T-helper 17 cell (primary cell): ENCODE data around the gene OBSCN. TPM values are rescaled to one million over a fixed set of nuclear protein-coding genes. Genes with fewer than 3 reads are reported as not detected.

Source experiments
- ATAC-seq: fragments of 150-1000 bp; cut with Tn5 transposase; 2 replicates; pipeline ENCODE4 v1.10.0; 2021; ENCODE audit warnings: mild to moderate bottlenecking, moderate library complexity
- DNase-seq, 3 donors: peaks; one replicate each; pipeline versions ENCODE4 v3.0.0 to v3.0.0-alpha.2; 2020 to 2021
- H3K9me3 ChIP-seq: one replicate; pipeline ENCODE4 v1.7.0; 2013; ENCODE audit warnings: low read length, mild to moderate bottlenecking; ENCODE audit not compliant: control insufficient read depth, poor library complexity, severe bottlenecking
- H3K27ac Mint-ChIP-seq: one replicate; pipeline ENCODE4 v1.8.0; 2022; ENCODE audit warnings: mild to moderate bottlenecking, moderate library complexity, mixed read lengths
- H3K27me3 Mint-ChIP-seq: one replicate; pipeline ENCODE4 v1.8.0; 2022; ENCODE audit warnings: mixed read lengths
- H3K36me3 Mint-ChIP-seq: one replicate; pipeline ENCODE4 v1.8.0; 2022; ENCODE audit warnings: low read depth, mixed read lengths
- H3K4me1 Mint-ChIP-seq: one replicate; pipeline ENCODE4 v1.8.0; 2022; ENCODE audit warnings: mild to moderate bottlenecking, mixed read lengths
- H3K4me3 Mint-ChIP-seq: one replicate; pipeline ENCODE4 v1.8.0; 2022; ENCODE audit warnings: mild to moderate bottlenecking, moderate library complexity, mixed read lengths
- total RNA-seq, 4 donors: library from RNA in 2 of 4; stranded (reverse) in 2 of 4; gene quantifications; one replicate each; pipeline ENCODE4 v1.2.3 and lab custom pipeline; 2022 to 2026

The OBSCN gene
- total RNA-seq, 2 donors from 2014 or later, result 23.1 to 34.2 TPM

DNA sequence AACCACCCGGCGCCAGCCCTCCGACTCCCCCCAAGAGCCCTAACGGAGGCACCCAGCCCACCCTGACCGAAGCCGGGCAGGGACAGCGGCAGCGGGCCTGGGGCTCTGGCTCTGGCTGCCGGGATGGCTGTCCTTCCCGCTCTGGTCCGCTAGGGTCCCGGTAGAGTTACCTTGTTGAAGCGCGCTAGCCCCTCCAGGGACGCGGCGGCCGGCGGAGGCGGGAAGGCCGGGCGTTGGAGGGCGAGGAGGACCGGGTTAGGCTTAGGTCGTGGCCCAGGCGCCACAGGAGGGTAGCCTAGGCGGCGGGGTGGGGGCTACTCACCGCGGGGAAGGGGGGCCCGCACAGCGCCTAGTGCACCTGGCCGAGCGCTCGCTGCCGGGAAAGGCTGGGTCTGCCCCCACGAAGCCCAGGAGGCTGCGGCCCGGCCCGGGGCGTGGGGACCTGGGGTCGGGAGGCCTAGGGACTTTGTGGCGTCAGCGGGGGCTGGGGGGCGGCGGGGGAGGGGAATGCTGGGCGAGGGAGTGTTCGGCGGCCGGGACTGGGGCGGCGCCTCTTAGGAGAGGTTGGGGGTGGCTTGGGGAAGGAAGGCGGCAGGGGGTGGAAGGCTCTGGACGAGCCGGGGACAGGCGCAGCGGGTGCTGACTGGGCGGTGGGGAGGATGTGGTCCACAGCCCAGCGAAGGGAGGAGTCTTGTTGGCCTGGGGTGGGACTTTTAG lies 208.5 kb downstream of the OBSCN start, which contains the start of gene TRIM17:
Gene TRIM17, minus strand, starts transcription at position 645 of the 717 bp plus-strand sequence. CDS start 1,789 bp downstream, outside the sequence.
- Mint-ChIP-seq H3K27me3 (peaks cover 20% of the 10 kb centered on the region), H3K27ac (peak within 1 kb of the TSS; percentile 70), H3K4me3 (peak within 1 kb of the TSS; percentile 89), H3K36me3 (no peaks in the 10 kb centered on the region), H3K4me1 (peaks cover 20% of the 10 kb centered on the region)
- ATAC-seq (peak; percentile 72), DNase-seq (peak in 1 of 3 donors; percentile 18)
- no peaks in the 10 kb centered on the region for H3K9me3 ChIP-seq

DNA sequence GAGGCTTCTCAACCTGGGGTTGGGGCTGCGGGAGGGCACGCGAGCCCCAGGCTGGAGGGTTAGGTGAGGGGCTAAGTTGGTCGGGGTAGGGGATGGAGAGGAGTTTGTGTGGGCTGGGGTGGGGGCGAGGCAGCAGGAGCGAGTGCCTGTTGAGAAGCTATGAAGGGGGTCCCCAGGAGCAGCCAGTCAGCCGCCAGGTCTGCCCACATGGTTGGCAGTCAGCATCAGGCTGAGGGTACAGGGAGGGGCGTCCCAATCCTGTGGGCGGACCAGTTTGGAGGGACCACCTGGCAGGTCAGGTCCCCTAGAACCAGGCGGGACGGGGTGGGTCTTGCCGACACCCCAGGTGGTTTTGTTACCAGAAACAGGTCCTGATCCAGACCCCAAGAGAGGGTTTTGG lies 209.2 kb downstream of the OBSCN start:
- H3K9me3 ChIP-seq, result no peaks in the 10 kb centered on the region
- Mint-ChIP-seq H3K27ac (peak overlapping the region; percentile 70), H3K4me1 (peaks cover 22% of the 10 kb centered on the region), H3K36me3 (peaks cover under 1% of the 10 kb centered on the region), H3K27me3 (peaks cover 20% of the 10 kb centered on the region), H3K4me3 (peak overlapping the region; percentile 89)
- no peak for ATAC-seq
- no peak for DNase-seq

DNA sequence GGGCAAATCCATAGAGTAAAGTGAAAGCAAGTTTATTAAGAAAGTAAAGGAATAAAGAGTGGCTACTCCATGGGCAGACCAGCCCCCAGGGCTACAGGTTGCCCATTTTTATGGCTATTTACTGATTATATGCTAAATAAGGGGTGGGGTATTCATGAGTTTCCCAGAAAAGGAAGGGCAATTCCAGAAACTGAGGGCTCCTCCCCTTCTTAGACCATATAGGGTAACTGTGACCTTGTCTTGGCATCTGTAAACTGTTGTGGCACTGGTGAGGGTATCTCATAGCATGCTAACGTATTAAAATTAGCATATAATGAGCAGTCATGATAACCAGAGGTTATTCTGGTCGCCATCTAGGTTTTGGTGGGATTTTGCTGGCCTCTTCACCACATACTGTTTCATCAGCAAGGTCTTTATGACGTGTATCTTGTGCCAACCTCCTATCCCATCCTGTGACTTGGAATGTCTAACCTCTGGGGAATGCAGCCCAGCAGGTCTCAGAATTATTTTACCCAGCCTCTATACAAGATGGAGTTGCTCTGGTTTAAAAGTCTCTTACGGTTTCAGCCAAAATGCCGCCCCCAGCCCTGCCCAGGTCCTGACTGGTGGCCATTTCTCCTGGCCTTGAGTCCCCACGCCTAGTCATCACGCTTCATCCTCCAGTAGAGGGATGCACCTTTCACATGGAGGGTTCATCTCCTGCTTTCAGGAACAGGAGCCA lies 209.8 kb downstream of the OBSCN start:
- ATAC-seq (no peak), DNase-seq (no peak)
- peak overlapping the region; percentile 89 for H3K4me3 Mint-ChIP-seq
- H3K27ac Mint-ChIP-seq, result peak overlapping the region; percentile 70
- peaks cover 20% of the 10 kb centered on the region for H3K27me3 Mint-ChIP-seq
- no peaks in the 10 kb centered on the region for H3K9me3 ChIP-seq
- H3K4me1 Mint-ChIP-seq, result peaks cover 24% of the 10 kb centered on the region
- H3K36me3 Mint-ChIP-seq, result peaks cover 3% of the 10 kb centered on the region

DNA sequence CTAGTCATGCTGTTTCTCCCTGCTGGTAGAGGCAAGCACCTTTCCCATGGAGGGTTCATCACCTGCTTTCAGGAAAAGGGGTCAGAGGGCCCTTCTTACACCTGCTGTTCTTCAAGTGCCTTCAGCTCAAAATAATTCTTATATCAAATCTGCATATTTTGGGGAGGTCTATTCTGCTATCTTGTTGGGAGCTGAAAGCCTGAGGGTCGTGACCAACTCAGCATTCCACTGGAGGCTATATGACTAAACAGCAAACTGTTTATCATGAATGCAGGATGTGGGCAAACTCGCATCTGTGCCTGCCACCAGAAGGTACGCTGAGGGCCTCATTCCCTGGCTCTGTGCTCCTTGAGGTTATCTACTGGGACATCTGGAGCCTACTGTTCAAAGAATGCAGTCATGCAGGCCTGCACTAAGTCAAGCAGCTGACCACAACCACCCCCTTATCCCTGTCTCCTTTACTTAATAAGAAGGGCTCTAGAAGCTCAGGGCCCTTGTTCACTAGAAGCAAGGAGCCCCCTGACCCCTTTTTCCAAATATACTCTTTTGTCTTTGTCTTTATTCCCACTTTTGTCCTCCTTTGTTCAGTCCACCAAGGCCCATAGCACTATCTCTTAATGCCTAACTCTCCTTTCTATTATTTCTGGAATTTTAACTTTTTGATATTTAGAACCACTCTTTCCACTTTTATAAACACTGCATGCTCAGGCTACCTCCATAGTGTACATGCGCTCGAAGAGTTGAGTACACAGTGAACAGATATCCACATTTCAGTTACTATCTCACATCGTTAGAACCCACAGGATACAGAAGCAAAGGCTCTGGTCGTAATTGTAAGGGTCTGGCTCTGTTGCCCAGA lies 213.4 kb downstream of the OBSCN start:
- Mint-ChIP-seq H3K27ac (no peak overlapping the region), H3K36me3 (peaks cover 3% of the 10 kb centered on the region), H3K4me1 (peaks cover 16% of the 10 kb centered on the region), H3K27me3 (peaks cover 10% of the 10 kb centered on the region), H3K4me3 (no peak overlapping the region)
- no peaks in the 10 kb centered on the region for H3K9me3 ChIP-seq
- ATAC-seq (no peak), DNase-seq (no peak)

DNA sequence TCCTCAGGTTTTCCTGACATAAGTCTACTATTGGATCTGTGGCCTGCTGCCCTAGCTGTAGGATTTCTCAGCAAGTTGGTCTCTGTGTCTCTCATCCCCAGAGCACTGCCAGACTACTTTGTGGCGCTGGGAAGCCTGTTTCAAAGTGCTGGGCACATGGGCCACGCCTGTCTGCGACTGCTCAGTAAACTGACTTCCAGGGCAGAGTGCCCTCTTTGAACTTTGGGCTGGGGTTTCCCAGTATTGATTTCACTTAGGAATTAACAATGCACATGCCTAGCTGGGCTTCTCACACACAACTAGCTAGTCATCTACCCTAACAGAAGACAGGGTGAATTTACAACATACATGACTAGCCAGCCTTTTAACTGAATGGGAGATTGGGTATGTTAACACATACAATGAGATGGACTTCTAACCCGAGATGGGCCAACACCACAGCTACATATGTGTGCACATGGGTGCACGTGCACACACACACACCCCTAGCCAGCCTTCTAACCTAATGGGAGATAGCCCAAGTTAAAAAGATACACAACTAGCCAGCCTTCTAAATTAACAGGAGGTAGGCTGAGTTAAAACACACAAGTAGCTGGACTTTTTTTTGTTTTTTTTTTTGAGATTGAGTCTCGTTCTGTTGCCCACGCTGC lies 215.7 kb downstream of the OBSCN start:
- no peak overlapping the region for H3K4me3 Mint-ChIP-seq
- H3K4me1 Mint-ChIP-seq, result peaks cover 8% of the 10 kb centered on the region
- peaks cover 3% of the 10 kb centered on the region for H3K36me3 Mint-ChIP-seq
- H3K27me3 Mint-ChIP-seq, result peaks cover 12% of the 10 kb centered on the region
- no peaks in the 10 kb centered on the region for H3K9me3 ChIP-seq
- no peak for ATAC-seq
- H3K27ac Mint-ChIP-seq, result no peak overlapping the region
- no peak for DNase-seq

DNA sequence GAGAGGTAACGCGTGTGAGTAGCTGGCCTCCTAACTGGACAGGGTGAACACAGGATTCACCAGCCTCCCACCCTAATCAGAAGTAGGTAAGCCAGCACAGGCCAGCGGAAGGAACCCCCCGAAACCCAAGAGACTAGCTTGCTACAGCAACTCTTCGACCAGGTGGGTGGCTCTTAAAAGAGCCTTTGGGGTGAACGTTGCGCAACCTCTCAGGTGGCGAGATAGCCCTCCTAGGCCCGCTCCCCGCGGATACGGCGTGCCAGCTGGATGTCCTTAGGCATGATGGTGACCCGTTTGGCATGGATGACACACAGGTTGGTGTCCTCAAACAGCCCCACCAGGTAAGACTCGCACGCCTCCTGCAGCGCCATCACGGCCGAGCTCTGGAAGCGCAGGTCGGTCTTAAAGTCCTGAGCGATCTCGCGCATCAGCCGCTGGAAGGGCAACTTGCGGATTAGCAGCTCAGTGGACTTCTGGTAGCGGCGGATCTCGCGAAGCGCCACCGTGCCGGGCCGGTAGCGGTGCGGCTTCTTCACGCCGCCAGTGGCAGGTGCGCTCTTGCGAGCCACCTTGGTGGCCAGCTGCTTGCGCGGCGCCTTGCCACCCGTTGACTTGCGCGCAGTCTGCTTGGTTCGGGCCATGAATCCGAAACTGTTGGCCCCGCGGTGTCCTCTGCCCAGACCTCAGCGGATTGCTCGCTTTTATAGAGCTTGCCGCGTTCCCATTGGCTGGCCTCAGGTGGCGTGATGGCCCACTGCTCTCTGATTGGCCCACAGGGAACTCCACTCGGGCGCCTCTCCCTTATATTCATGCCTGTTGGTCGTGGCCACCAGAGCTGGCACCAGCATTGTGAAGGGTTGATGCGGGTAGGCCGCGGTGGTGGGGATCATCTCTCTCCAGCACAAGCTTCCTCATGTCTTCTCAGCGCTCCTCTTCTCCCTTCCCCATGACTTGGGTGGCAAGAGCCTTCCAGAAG lies 217.1 kb downstream of the OBSCN start:
- no peak for DNase-seq
- no peak overlapping the region for H3K4me3 Mint-ChIP-seq
- H3K27me3 Mint-ChIP-seq, result peaks cover 19% of the 10 kb centered on the region
- H3K4me1 Mint-ChIP-seq, result peaks cover 8% of the 10 kb centered on the region
- H3K9me3 ChIP-seq, result no peaks in the 10 kb centered on the region
- peaks cover 3% of the 10 kb centered on the region for H3K36me3 Mint-ChIP-seq
- no peak for ATAC-seq
- H3K27ac Mint-ChIP-seq, result no peak overlapping the region

DNA sequence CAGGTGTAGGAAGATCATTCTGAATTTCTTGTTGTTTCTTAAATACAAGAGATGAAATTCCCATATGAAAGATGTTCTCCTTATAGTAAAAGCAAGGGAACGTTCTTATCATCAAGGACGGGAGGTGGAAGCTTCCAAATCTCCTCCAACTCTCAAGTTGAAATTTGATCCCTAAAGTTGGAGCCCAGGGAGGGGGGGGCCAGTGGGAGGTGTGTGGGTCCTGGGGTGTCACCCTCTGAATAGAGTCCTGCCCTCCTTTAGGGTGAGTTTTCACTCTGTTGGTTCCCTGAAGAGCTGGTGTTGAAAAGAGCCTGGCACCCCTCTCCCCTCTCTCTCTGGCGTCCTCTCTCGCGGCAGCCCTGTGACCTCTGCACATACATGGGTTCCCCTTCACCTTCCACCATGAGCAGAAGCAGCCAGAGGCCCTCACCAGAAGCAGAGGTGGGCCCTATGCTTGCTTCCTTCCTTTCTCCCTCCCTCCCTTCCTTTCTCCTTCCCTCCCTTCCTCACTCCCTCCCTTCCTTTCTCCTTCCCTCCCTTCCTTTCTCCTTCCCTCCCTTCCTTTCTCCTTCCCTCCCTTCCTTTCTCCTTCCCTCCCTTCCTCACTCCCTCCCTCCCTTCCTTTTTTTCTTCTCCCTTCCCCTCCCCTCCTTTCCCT lies 218.8 kb downstream of the OBSCN start:
- Mint-ChIP-seq H3K36me3 (peaks cover 3% of the 10 kb centered on the region), H3K27ac (no peak overlapping the region), H3K4me1 (peaks cover 3% of the 10 kb centered on the region), H3K4me3 (no peak overlapping the region), H3K27me3 (peaks cover 24% of the 10 kb centered on the region)
- no peak for ATAC-seq
- no peaks in the 10 kb centered on the region for H3K9me3 ChIP-seq
- DNase-seq, result no peak

DNA sequence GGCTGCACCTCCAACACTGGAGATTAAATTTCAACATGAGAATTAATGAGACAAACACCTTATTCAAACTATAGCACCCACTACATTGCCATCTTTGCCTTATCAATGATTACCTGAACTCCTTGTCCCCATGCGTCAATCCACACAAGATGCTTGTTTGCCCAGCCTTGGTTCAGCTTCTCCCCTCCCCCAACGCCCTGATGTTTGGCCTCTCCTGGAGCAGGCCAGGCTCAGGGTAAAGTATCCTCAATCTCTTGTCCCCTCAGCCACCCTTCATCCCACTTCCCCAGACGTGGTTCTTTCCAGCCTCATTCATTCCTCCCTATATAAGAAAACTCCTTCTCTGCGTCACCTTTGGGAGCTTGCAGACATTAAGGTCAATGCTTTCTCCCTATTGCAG lies 220.6 kb downstream of the OBSCN start:
- DNase-seq (no peak), ATAC-seq (no peak)
- H3K9me3 ChIP-seq, result no peaks in the 10 kb centered on the region
- Mint-ChIP-seq H3K36me3 (no peaks in the 10 kb centered on the region), H3K27ac (peak overlapping the region; percentile 69), H3K4me3 (no peak overlapping the region), H3K27me3 (peaks cover 35% of the 10 kb centered on the region), H3K4me1 (no peaks in the 10 kb centered on the region)

Other genes starting within 250 kb of the OBSCN start
- gene WNT3A, start 201.0 kb upstream of the OBSCN start, total RNA-seq, result not detected
- 100 to 1,000 TPM; 325 to 382 TPM for gene ARF1, start 125.3 kb upstream of the OBSCN start, total RNA-seq
- gene C1orf35, start 104.7 kb upstream of the OBSCN start, total RNA-seq, result 10 to 100 TPM; 20.9 to 21.6 TPM
- gene MRPL55, start 98.7 kb upstream of the OBSCN start, total RNA-seq, result 10 to 100 TPM; 55.2 to 59.9 TPM
- 100 to 1,000 TPM; 233 to 245 TPM for gene GUK1, start 67.8 kb upstream of the OBSCN start, total RNA-seq
- gene GJC2, start 58.1 kb upstream of the OBSCN start, total RNA-seq, result 1 to 10 TPM in 1 of 2 donors, under 1 TPM in 1; 0.94 to 1.9 TPM
- gene IBA57, start 42.2 kb upstream of the OBSCN start, total RNA-seq, result 10 to 100 TPM; 16.3 to 18.2 TPM
- gene TRIM11, start 198.8 kb downstream of the OBSCN start, total RNA-seq, result 10 to 100 TPM; 35.5 to 52.5 TPM
- gene TRIM17, start 208.8 kb downstream of the OBSCN start, total RNA-seq, result 1 to 10 TPM in 1 of 2 donors, under 1 TPM in 1; 0.47 to 2.0 TPM